IMR-90 (cell line): ENCODE measurements around the gene ZNF124. TPM values are rescaled to one million over a fixed set of nuclear protein-coding genes. Genes with fewer than 3 reads are reported as not detected.

Experiments
- ATAC-seq: fragments of 200-7000 bp; cut with Tn5 transposase; 2 replicates; pipeline ENCODE4 v1.9.1; 2020; ENCODE audit warnings: low read depth, mild to moderate bottlenecking, moderate library complexity
- BruUV-seq: library from RNA; stranded (reverse); fragments of 400-500 nt; replicated peaks from 2 replicates; lab custom pipeline; 2021; lab: Mats Ljungman, UMichigan
- CTCF ChIA-PET: fragments of 300-600 bp; formaldehyde crosslinking; extraction: SDS; loops from one replicate; lab custom pipeline; 2021; ENCODE audit warnings: antibody characterized with exemption; lab: Yijun Ruan, JAX
- POLR2A ChIA-PET: fragments of 300-600 bp; sonication (Branson Sonifier 250); formaldehyde crosslinking; loops from one replicate; lab custom pipeline; 2022; ENCODE audit warnings: antibody characterized with exemption; ENCODE audit not compliant: unreplicated experiment; lab: Charles Lee
- DNase-seq: peaks from one replicate; pipeline ENCODE4 v3.0.0; 2013
- H2AFZ ChIP-seq: replicated peaks from 2 replicates; pipeline ENCODE3; 2013; ENCODE audit warnings: low read length, mild to moderate bottlenecking; ENCODE audit not compliant: poor library complexity
- H2AK5ac ChIP-seq: 2 replicates; pipeline ENCODE4 v1.6.1; 2013; ENCODE audit warnings: low read depth, low read length, inconsistent platforms
- H2AK9ac ChIP-seq: replicated peaks from 2 replicates; pipeline ENCODE3; 2013; ENCODE audit warnings: mild to moderate bottlenecking, low read depth, low read length, moderate library complexity; ENCODE audit not compliant: poor library complexity
- H2BK120ac ChIP-seq: 2 replicates; pipeline ENCODE4 v1.6.1; 2013; ENCODE audit warnings: low read depth, low read length, inconsistent platforms
- H2BK15ac ChIP-seq: 3 replicates; pipeline ENCODE4 v1.6.1; 2013; ENCODE audit warnings: low read depth, low read length, inconsistent platforms
- H2BK20ac ChIP-seq: 2 replicates; pipeline ENCODE4 v1.6.1; 2013; ENCODE audit warnings: low read depth, mild to moderate bottlenecking, inconsistent platforms, low read length, moderate library complexity
- H2BK5ac ChIP-seq: 2 replicates; pipeline ENCODE4 v1.6.1; 2013; ENCODE audit warnings: mild to moderate bottlenecking, low read depth, low read length, inconsistent platforms; ENCODE audit not compliant: poor library complexity, severe bottlenecking
- H3K14ac ChIP-seq: replicated peaks from 2 replicates; pipeline ENCODE4 v1.6.1; 2013; ENCODE audit warnings: low read depth, low read length, inconsistent platforms
- H3K18ac ChIP-seq: 2 replicates; pipeline ENCODE4 v1.6.1; 2013; ENCODE audit warnings: low read depth, low read length, control low read depth
- H3K23ac ChIP-seq: 2 replicates; pipeline ENCODE4 v1.6.1; 2013; ENCODE audit warnings: low read depth, low read length, inconsistent platforms
- H3K27ac ChIP-seq: 2 replicates; pipeline ENCODE4 v1.5.1; 2013; ENCODE audit warnings: mild to moderate bottlenecking, control low read depth, low read length; ENCODE audit not compliant: insufficient read depth
- H3K27me3 ChIP-seq: 2 replicates; pipeline ENCODE4 v1.6.1; 2013; ENCODE audit warnings: low read length; ENCODE audit not compliant: control insufficient read depth, insufficient read depth
- H3K36me3 ChIP-seq: 2 replicates; pipeline ENCODE4 v1.6.1; 2013; ENCODE audit warnings: low read length, mixed read lengths; ENCODE audit not compliant: control insufficient read depth, insufficient read depth
- H3K4ac ChIP-seq: 2 replicates; pipeline ENCODE4 v1.6.1; 2013; ENCODE audit warnings: low read depth, low read length, inconsistent platforms
- H3K4me1 ChIP-seq: 2 replicates; pipeline ENCODE4 v1.6.1; 2013; ENCODE audit warnings: low read length, mixed read lengths; ENCODE audit not compliant: control insufficient read depth, insufficient read depth
- H3K4me2 ChIP-seq: 2 replicates; pipeline ENCODE4 v1.6.1; 2013; ENCODE audit warnings: low read depth, mild to moderate bottlenecking, control low read depth, low read length, moderate library complexity
- H3K4me3 ChIP-seq: 2 replicates; pipeline ENCODE4 v1.5.1; 2013; ENCODE audit warnings: low read depth, mild to moderate bottlenecking, control low read depth, low read length, moderate library complexity; ENCODE audit not compliant: insufficient read depth
- H3K56ac ChIP-seq: 2 replicates; pipeline ENCODE4 v1.6.1; 2013; ENCODE audit warnings: low read length, inconsistent platforms; ENCODE audit not compliant: insufficient read depth; ENCODE audit errors: extremely low read depth
- H3K79me1 ChIP-seq, 2 experiments: 2 replicates each; pipeline ENCODE4 v1.6.1; 2013; ENCODE audit warnings: low read length in 2 of 2, inconsistent platforms in 1 of 2, low read depth in 1 of 2
- H3K9ac ChIP-seq: 2 replicates; pipeline ENCODE4 v1.6.1; 2013; ENCODE audit warnings: low read depth, low read length, control low read depth
- H3K9me1 ChIP-seq: 2 replicates; pipeline ENCODE4 v1.6.1; 2013; ENCODE audit warnings: low read length, inconsistent platforms; ENCODE audit not compliant: insufficient read depth
- H3K9me3 ChIP-seq: 2 replicates; pipeline ENCODE4 v1.6.1; 2013; ENCODE audit warnings: low read length; ENCODE audit not compliant: control insufficient read depth, insufficient read depth
- H4K20me1 ChIP-seq: 2 replicates; pipeline ENCODE4 v1.6.1; 2013; ENCODE audit warnings: low read length, inconsistent platforms; ENCODE audit not compliant: insufficient read depth
- H4K5ac ChIP-seq: 2 replicates; pipeline ENCODE4 v1.6.1; 2013; ENCODE audit warnings: mild to moderate bottlenecking, low read depth, low read length, control low read depth
- H4K8ac ChIP-seq, 2 experiments: 2 replicates each; pipeline ENCODE4 v1.6.1; 2013; ENCODE audit warnings: low read depth in 2 of 2, low read length in 2 of 2, control low read depth in 1 of 2, inconsistent platforms in 1 of 2
- H4K91ac ChIP-seq: 2 replicates; pipeline ENCODE4 v1.6.1; 2013; ENCODE audit warnings: low read depth, low read length, inconsistent platforms; ENCODE audit not compliant: insufficient read depth
- BHLHE40 ChIP-seq: fragments of 150-350 bp; IDR thresholded peaks from 2 replicates; pipeline ENCODE4 v1.6.1; 2016; ENCODE audit warnings: mild to moderate bottlenecking, low read depth, low read length
- CHD1 ChIP-seq: IDR thresholded peaks from 2 replicates; pipeline ENCODE4 v1.6.1; 2012; ENCODE audit warnings: low read depth, low read length, improper control_type of control experiment
- FOS ChIP-seq: fragments of 150-350 bp; IDR thresholded peaks from 2 replicates; pipeline ENCODE4 v1.6.1; 2016; ENCODE audit warnings: low read depth, low read length
- MAZ ChIP-seq: IDR thresholded peaks from 2 replicates; pipeline ENCODE4 v1.6.1; 2012; ENCODE audit warnings: low read depth, mild to moderate bottlenecking, low read length, improper control_type of control experiment, moderate library complexity, borderline replicate concordance
- MXI1 ChIP-seq: IDR thresholded peaks from 2 replicates; pipeline ENCODE4 v1.6.1; 2012; ENCODE audit warnings: low read depth, mild to moderate bottlenecking, low read length, moderate library complexity, borderline replicate concordance
- NFE2L2 ChIP-seq: fragments of 150-350 bp; IDR thresholded peaks from 2 replicates; pipeline ENCODE4 v1.6.1; 2016; ENCODE audit warnings: low read depth, mild to moderate bottlenecking, low read length
- POLR2A ChIP-seq: IDR thresholded peaks from 2 replicates; pipeline ENCODE4 v1.6.1; 2012; ENCODE audit warnings: mild to moderate bottlenecking, low read depth, low read length
- RFX5 ChIP-seq: IDR thresholded peaks from 2 replicates; pipeline ENCODE4 v1.8.0; 2012; ENCODE audit warnings: low read depth, mild to moderate bottlenecking, low read length, moderate library complexity
- SMC3 ChIP-seq: fragments of 150-350 bp; IDR thresholded peaks from 2 replicates; pipeline ENCODE4 v1.6.1; 2016; ENCODE audit warnings: low read depth, mild to moderate bottlenecking, antibody characterized with exemption, low read length, moderate library complexity
- WGBS, 2 experiments: methylation state at CpG; one replicate each; pipeline versions ENCODE4 v1.1.5 to v1.1.7; 2013; ENCODE audit warnings: missing lambda C conversion rate in 2 of 2; ENCODE audit not compliant: insufficient read length in 1 of 2; ENCODE audit errors: extremely low coverage in 2 of 2; 5-methylcytosine and 5-hydroxymethylcytosine counted together
- dilution Hi-C: fragments of 300-500 bp; cut with HindIII; formaldehyde crosslinking; loops from one replicate; pipeline ENCODE4 v1.14.3; 2018; ENCODE audit warnings: low sequenced_read_pairs; ENCODE audit not compliant: unreplicated experiment
- in situ Hi-C: fragments of 300-500 bp; cut with MboI; formaldehyde crosslinking; loops from 3 replicates; pipeline ENCODE4 v1.14.3; 2019; ENCODE audit warnings: low sequenced_read_pairs, inconsistent platforms, mixed read lengths
- intact Hi-C: fragments of 100-400 bp; cut with micrococcal nuclease; formaldehyde crosslinking; loops from 2 replicates; pipeline ENCODE4 v1.10.0; 2022
- polyA plus RNA-seq, 3 experiments: library from polyadenylated mRNA; depleted of rRNA; stranded (reverse); fragments of >200 nt; gene quantifications; 2 replicates each; pipeline ENCODE4 v1.2.3, GENCODE V29; 2012; ENCODE audit warnings: low replicate concordance in 1 of 3
- total RNA-seq: library from RNA; depleted of rRNA; stranded (reverse); fragments of >200 nt; gene quantifications from 2 replicates; pipeline ENCODE4 v1.2.3, GENCODE V29; 2012
- TF ChIP-seq, protein P1 (sequence below): fragments of 150-350 bp; IDR thresholded peaks from 2 replicates; pipeline ENCODE4 v1.6.1; 2016; ENCODE audit warnings: low read depth, mild to moderate bottlenecking, low read length, moderate library complexity, borderline replicate concordance
- TF ChIP-seq, protein P2 (sequence below): conservative IDR thresholded peaks from 2 replicates; pipeline ENCODE4 v1.5.1; 2012; ENCODE audit warnings: mild to moderate bottlenecking, low read depth, low read length, improper control_type of control experiment

ZNF124 gene
- total and polyA plus RNA-seq, 2 of the 4 experiments (the other 2 are of a cell fraction) = 3.2 to 89.3 TPM

DNA sequence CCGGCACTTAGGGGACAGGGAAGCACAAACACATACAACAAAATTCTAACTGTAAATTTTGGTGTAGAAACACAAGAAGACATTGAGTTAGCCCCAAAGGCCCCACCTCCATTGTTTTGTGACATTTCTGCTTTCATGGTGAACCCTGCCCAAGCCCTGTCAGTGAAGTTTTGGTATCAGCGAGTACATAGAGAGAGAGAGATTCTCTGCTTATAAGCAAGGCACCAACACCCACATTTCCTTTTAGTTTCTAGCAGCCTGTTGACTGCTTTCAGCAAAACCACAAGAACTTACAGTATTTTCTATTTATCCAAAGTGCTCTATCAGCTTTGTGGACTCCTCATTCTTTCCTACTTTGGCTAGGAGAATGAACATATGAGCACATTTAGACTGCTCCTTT, 24.0 kb downstream of the ZNF124 start:
- Histone ChIP-seq H4K8ac (no peak overlapping the region), H3K23ac (no peak overlapping the region), H3K27me3 (no peaks in the 10 kb centered on the region), H3K18ac (no peak overlapping the region), H4K5ac (no peak overlapping the region), H3K79me1 (no peaks in the 10 kb centered on the region; a peak in 1 of 4 replicates), H4K20me1 (no peaks in the 10 kb centered on the region), H3K4me3 (no peak overlapping the region), H3K9me1 (no peaks in the 10 kb centered on the region), H2BK20ac (no peak overlapping the region), H2AK9ac (no peak overlapping the region), H3K36me3 (peaks cover 7% of the 10 kb centered on the region; the same call in 1 of the 2 replicates), H3K4ac (no peak overlapping the region), H4K91ac (no peak overlapping the region), H3K9ac (no peak overlapping the region), H3K4me2 (no peak overlapping the region), H2BK15ac (no peak overlapping the region), H2AK5ac (no peak overlapping the region), H2BK5ac (no peak overlapping the region), H2BK120ac (no peak overlapping the region), H3K4me1 (no peaks in the 10 kb centered on the region), H3K9me3 (peaks cover 27% of the 10 kb centered on the region), H3K27ac (no peak overlapping the region), H3K56ac (no peak overlapping the region), H2AFZ (no peak overlapping the region), H3K14ac (no peak overlapping the region)
- intact Hi-C loops = no loop called here
- dilution Hi-C loops = no loop called here
- no CpG with 5 or more reads among the region's 2 CpGs for WGBS, 2 experiments
- no peak for DNase-seq
- TF ChIP-seq SMC3 = no peak
- TF ChIP-seq, protein P1, sequence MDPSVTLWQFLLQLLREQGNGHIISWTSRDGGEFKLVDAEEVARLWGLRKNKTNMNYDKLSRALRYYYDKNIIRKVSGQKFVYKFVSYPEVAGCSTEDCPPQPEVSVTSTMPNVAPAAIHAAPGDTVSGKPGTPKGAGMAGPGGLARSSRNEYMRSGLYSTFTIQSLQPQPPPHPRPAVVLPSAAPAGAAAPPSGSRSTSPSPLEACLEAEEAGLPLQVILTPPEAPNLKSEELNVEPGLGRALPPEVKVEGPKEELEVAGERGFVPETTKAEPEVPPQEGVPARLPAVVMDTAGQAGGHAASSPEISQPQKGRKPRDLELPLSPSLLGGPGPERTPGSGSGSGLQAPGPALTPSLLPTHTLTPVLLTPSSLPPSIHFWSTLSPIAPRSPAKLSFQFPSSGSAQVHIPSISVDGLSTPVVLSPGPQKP = no peak
- no peak for TF ChIP-seq CHD1
- TF ChIP-seq MAZ = no peak
- TF ChIP-seq, protein P2, sequence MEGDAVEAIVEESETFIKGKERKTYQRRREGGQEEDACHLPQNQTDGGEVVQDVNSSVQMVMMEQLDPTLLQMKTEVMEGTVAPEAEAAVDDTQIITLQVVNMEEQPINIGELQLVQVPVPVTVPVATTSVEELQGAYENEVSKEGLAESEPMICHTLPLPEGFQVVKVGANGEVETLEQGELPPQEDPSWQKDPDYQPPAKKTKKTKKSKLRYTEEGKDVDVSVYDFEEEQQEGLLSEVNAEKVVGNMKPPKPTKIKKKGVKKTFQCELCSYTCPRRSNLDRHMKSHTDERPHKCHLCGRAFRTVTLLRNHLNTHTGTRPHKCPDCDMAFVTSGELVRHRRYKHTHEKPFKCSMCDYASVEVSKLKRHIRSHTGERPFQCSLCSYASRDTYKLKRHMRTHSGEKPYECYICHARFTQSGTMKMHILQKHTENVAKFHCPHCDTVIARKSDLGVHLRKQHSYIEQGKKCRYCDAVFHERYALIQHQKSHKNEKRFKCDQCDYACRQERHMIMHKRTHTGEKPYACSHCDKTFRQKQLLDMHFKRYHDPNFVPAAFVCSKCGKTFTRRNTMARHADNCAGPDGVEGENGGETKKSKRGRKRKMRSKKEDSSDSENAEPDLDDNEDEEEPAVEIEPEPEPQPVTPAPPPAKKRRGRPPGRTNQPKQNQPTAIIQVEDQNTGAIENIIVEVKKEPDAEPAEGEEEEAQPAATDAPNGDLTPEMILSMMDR = no peak
- TF ChIP-seq RFX5 = no peak
- no peak for TF ChIP-seq NFE2L2
- no peak for TF ChIP-seq POLR2A
- TF ChIP-seq FOS = no peak
- TF ChIP-seq MXI1 = no peak
- TF ChIP-seq BHLHE40 = no peak
- no TSS peak for BruUV-seq
- CTCF ChIA-PET = interaction anchor here (0.5 kb wide), 1 partner anchor 167 kb away, joined by 4 read pairs; no protein-coding TSS in a partner anchor
- in situ Hi-C loops = no loop called here
- ATAC-seq = no peak
- POLR2A ChIA-PET = no interaction called here
